Right cardiac atrium (tissue), 5 donors: Measurements from ENCODE around the gene ZFAND3. TPM values are rescaled to one million over a fixed set of nuclear protein-coding genes. Genes with fewer than 3 reads are reported as not detected.
A peak's percentile ranks its signal among the peaks of the same experiment; 100 is the strongest.

Source experiments
- ATAC-seq, 2 donors: fragments of 200-7000 bp; cut with Tn5 transposase; one replicate each; pipeline versions ENCODE4 v1.8.0 to v1.9.1; 2020; ENCODE audit warnings: moderate library complexity in 2 of 2, mild to moderate bottlenecking in 1 of 2
- DNase-seq, 3 donors: peaks; one replicate each; pipeline ENCODE4 v3.0.0-alpha.2; 2020
- H3K27ac ChIP-seq: one replicate; pipeline ENCODE4 v1.5.1; 2013; ENCODE audit warnings: mild to moderate bottlenecking, low read length, control low read depth, moderate library complexity
- H3K27me3 ChIP-seq: one replicate; pipeline ENCODE4 v1.6.1; 2013; ENCODE audit not compliant: control insufficient read depth, insufficient read depth
- H3K4me1 ChIP-seq: one replicate; pipeline ENCODE4 v1.6.1; 2013; ENCODE audit warnings: low read length; ENCODE audit not compliant: control insufficient read depth, insufficient read depth
- H3K4me3 ChIP-seq: one replicate; pipeline ENCODE4 v1.5.1; 2013; ENCODE audit warnings: low read length, control low read depth
- H3K9me3 ChIP-seq: one replicate; pipeline ENCODE4 v1.6.1; 2013; ENCODE audit warnings: low read length; ENCODE audit not compliant: control insufficient read depth
- WGBS: extraction: QIAGEN DNeasy Blood & Tissue Kit; methylation state at CpG from one replicate; pipeline ENCODE4 v1.1.7; 2013; 5-methylcytosine and 5-hydroxymethylcytosine counted together
- intact Hi-C, 4 donors: fragments of 100-400 bp; cut with DNase I; formaldehyde crosslinking; loops; one replicate each; pipeline versions ENCODE4 v1.11.0 to v1.14.0; 2022 to 2023
- polyA plus RNA-seq: library from polyadenylated mRNA; stranded (reverse); fragments of 200-250 nt; gene quantifications from one replicate; pipeline ENCODE4 v1.2.3, GENCODE V29; 2013
- total RNA-seq, 4 donors: library from RNA; stranded (reverse); fragmentation: NEBNext Ultra II Directional; extraction: Animal tissue kit (Norgen Biotek cat#: 25700); gene quantifications; one replicate each; pipeline ENCODE4 v1.2.1, GENCODE V29; 2021
- donor health status: healthy with polysubstance abuse.
- donor health status: DM: no; HTN: yes; CAD: no.
- donor health status: DM: no; HTN: no; CAD: no.
- donor health status: DM: no; HTN: yes; CAD: no; lungs with severe emphysema.
- donor health status: DM: yes; HTN: yes; CAD: no.

The ZFAND3 gene
- total and polyA plus RNA-seq, 5 donors, result 50.1 to 91.4 (median 79.1) TPM

- Histone ChIP-seq H3K27ac (no peak overlapping the region), H3K4me3 (peak overlapping the region; percentile 62), H3K9me3 (no peaks in the 10 kb centered on the region), H3K27me3 (no peaks in the 10 kb centered on the region), H3K4me1 (peaks cover 4% of the 10 kb centered on the region)
- ATAC-seq, result peak; percentile 69 to 74
- DNase-seq, result peak; percentile 31 to 83 (median 73)
- intact Hi-C loops, result no loop called here
- 3% methylated on average over 35 of the region's 35 CpGs for WGBS
These were observed 35.5 kb upstream of the ZFAND3 start for GRCh38 chr6:37783856-37784584.

DNA sequence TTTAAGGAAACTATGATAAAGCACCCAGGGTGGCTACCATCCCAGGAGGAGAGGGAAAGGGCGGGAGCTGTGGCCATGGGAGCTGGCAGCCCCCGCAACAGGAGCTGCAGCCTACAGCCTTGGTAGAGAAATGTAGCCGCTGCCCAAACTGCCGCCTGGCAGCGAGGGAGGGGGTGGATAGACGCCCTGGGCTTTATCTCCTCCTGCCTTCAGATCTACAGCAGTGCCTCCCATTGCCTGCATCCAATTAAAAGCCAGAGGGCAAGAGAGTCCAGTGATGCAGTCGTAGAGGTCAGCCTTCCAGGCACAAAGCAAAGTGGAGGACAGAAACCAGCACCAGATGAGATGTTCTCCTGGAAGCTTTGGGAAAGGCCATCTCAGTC is 35.0 kb upstream of the ZFAND3 start:
- DNase-seq, result no peak
- intact Hi-C loops, result no loop called here

GRCh38 chr6:37785002-37785662 is 34.4 kb upstream of the ZFAND3 start:
- intact Hi-C loops, result loop anchor here in 1 of 4 donors (5.0 kb wide), 1 partner anchor 707 kb away; no protein-coding TSS in a partner anchor
- no peaks in the 10 kb centered on the region for H3K9me3 ChIP-seq
- peaks cover 4% of the 10 kb centered on the region for H3K4me1 ChIP-seq
- H3K4me3 ChIP-seq, result no peak overlapping the region
- DNase-seq (no peak), ATAC-seq (no peak)
- H3K27ac ChIP-seq, result no peak overlapping the region
- WGBS, result 69% methylated on average over 13 of the region's 13 CpGs
- H3K27me3 ChIP-seq, result no peaks in the 10 kb centered on the region

More for the DNA sequence above, 35.0 kb upstream of the ZFAND3 start:
- H3K27me3 ChIP-seq, result no peaks in the 10 kb centered on the region
- no peak overlapping the region for H3K27ac ChIP-seq
- peak overlapping the region; percentile 62 for H3K4me3 ChIP-seq
- no peaks in the 10 kb centered on the region for H3K9me3 ChIP-seq
- peak; percentile 27 to 34 for ATAC-seq
- H3K4me1 ChIP-seq, result peaks cover 4% of the 10 kb centered on the region
- 44% methylated on average over 7 of the region's 7 CpGs for WGBS

- Histone ChIP-seq H3K27me3 (no peaks in the 10 kb centered on the region), H3K4me1 (peaks cover 4% of the 10 kb centered on the region), H3K27ac (no peak overlapping the region), H3K9me3 (no peaks in the 10 kb centered on the region), H3K4me3 (no peak overlapping the region)
- DNase-seq, result no peak
- intact Hi-C loops, result loop anchor here in 1 of 4 donors (5.0 kb wide), 1 partner anchor 707 kb away; no protein-coding TSS in a partner anchor
- 76% methylated on average over 18 of the region's 18 CpGs for WGBS
- ATAC-seq, result no peak
These were observed 33.8 kb upstream of the ZFAND3 start for GRCh38 chr6:37785663-37786270.

GRCh38 chr6:37787216-37787615 is 32.3 kb upstream of the ZFAND3 start:
- Histone ChIP-seq H3K27ac (no peak overlapping the region), H3K4me1 (peaks cover 4% of the 10 kb centered on the region), H3K27me3 (no peaks in the 10 kb centered on the region), H3K4me3 (no peak overlapping the region), H3K9me3 (no peaks in the 10 kb centered on the region)
- DNase-seq (no peak), ATAC-seq (no peak)
- intact Hi-C loops, result loop anchor here in 1 of 4 donors (5.0 kb wide), 1 partner anchor 705 kb away; no protein-coding TSS in a partner anchor
- 87% methylated on average over 2 of the region's 2 CpGs for WGBS

DNA sequence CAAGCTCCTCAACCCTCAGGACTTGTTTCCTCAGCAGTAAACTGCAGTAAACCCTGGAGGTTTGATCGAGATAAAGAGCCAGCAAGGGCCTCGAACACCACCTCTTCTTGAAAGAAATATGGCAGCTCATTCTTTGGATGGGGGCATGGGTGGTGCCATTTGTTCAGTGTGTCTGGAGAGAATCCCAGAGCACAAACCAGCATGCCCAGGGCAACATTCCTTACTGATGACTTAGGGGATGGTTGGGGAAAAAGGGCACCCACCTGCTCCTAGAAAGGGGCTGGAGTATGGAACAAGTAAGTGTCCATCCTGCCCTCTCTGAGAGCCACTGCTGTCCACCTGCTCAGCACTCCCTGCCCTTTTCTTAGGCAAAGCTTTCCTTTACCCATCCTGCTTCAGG is 31.3 kb upstream of the ZFAND3 start:
- 67% methylated on average over 2 of the region's 2 CpGs for WGBS
- no peaks in the 10 kb centered on the region for H3K27me3 ChIP-seq
- no peak overlapping the region for H3K27ac ChIP-seq
- ATAC-seq (no peak), DNase-seq (no peak)
- intact Hi-C loops, result loop anchor here in 1 of 4 donors (5.0 kb wide), 1 partner anchor 704 kb away; no protein-coding TSS in a partner anchor
- H3K9me3 ChIP-seq, result no peaks in the 10 kb centered on the region
- no peak overlapping the region for H3K4me3 ChIP-seq
- peaks cover 4% of the 10 kb centered on the region for H3K4me1 ChIP-seq

GRCh38 chr6:37791156-37791919 is 28.2 kb upstream of the ZFAND3 start:
- H3K9me3 ChIP-seq, result no peaks in the 10 kb centered on the region
- DNase-seq (peak; percentile 93 to 96 (median 96)), ATAC-seq (peak; percentile 98 to 99)
- no peaks in the 10 kb centered on the region for H3K27me3 ChIP-seq
- no peak overlapping the region for H3K4me3 ChIP-seq
- WGBS, result 21% methylated on average over 10 of the region's 10 CpGs
- no peaks in the 10 kb centered on the region for H3K4me1 ChIP-seq
- no peak overlapping the region for H3K27ac ChIP-seq
- intact Hi-C loops, result loop anchor here in 3 of 4 donors (5.0 to 10.0 kb wide), 3 partner anchors 216 to 703 kb away; no protein-coding TSS in a partner anchor

DNA sequence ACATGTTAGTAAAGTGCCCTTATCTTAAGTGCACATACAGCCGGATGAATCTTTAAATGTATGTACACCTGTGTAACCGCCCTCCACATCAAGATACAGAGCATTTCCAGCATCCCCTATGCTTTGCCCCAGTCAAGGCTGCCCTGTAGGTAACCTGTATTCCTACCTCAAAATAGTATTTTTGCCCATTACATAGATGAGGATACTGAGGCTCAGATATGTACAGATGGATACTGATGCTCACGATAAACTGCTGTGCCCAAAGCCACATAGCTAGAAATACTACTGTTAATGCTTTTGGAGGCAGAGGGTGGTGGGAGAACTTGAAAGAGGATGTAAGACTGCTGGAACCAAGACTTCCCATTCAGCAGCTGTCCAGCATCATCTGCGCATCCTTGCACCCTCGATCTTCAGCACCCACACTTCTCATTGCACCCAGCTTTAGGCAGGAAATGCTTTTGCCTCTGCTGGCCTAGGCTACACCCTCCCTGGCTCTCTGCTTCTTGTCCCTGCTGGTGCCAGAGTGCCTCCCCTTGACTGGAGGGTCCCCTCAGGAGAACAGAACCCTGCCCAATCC is 27.0 kb upstream of the ZFAND3 start:
- H3K27me3 ChIP-seq, result no peaks in the 10 kb centered on the region
- no peak overlapping the region for H3K4me3 ChIP-seq
- intact Hi-C loops, result loop anchor here in 3 of 4 donors (5.0 to 10.0 kb wide), 3 partner anchors 215 to 702 kb away; no protein-coding TSS in a partner anchor
- H3K9me3 ChIP-seq, result no peaks in the 10 kb centered on the region
- DNase-seq (no peak), ATAC-seq (no peak)
- no peaks in the 10 kb centered on the region for H3K4me1 ChIP-seq
- H3K27ac ChIP-seq, result no peak overlapping the region
- WGBS, result 88% methylated on average over 5 of the region's 5 CpGs

GRCh38 chr6:37793067-37793466 is 26.5 kb upstream of the ZFAND3 start:
- Histone ChIP-seq H3K4me1 (no peaks in the 10 kb centered on the region), H3K27ac (no peak overlapping the region), H3K4me3 (no peak overlapping the region), H3K27me3 (no peaks in the 10 kb centered on the region), H3K9me3 (no peaks in the 10 kb centered on the region)
- intact Hi-C loops, result loop anchor here in 3 of 4 donors (5.0 to 10.0 kb wide), 3 partner anchors 214 to 702 kb away; no protein-coding TSS in a partner anchor
- ATAC-seq (no peak), DNase-seq (peak in 1 of 3 donors; percentile 23)
- WGBS, result 56% methylated on average over 6 of the region's 6 CpGs

- 57% methylated on average over 1 of the region's 1 CpG for WGBS
- Histone ChIP-seq H3K27me3 (no peaks in the 10 kb centered on the region), H3K9me3 (no peaks in the 10 kb centered on the region), H3K4me3 (no peak overlapping the region), H3K27ac (no peak overlapping the region), H3K4me1 (no peaks in the 10 kb centered on the region)
- intact Hi-C loops, result loop anchor here in 3 of 4 donors (5.0 to 10.0 kb wide), 3 partner anchors 212 to 700 kb away; no protein-coding TSS in a partner anchor
- ATAC-seq (no peak), DNase-seq (no peak)
These were observed 24.7 kb upstream of the ZFAND3 start for GRCh38 chr6:37794825-37795224.
